ENCODE measurements around the gene GPATCH3.
A peak's percentile ranks its signal among the peaks of the same experiment; 100 is the strongest.
"Not testable (repeated sequence)": the region's sequence is repeated elsewhere in the genome, so short reads cannot be mapped to it uniquely, and the experiment has no call there.

Gene GPATCH3

GRCh38 chr1:26862781-26863684 is 37.2 kb downstream of the GPATCH3 start, which contains the start of gene SFN:
Gene SFN (plus strand): TSS chr1:26863149. CDS start chr1:26863213, 64 bp downstream.
- DNase-seq = peak; percentile 45

GRCh38 chr1:26861889-26862378 is 38.3 kb downstream of the GPATCH3 start:
- no peak for DNase-seq

GRCh38 chr1:26861286-26861701 is 39.0 kb downstream of the GPATCH3 start:
- no peak for DNase-seq

- no peak for DNase-seq
These were observed 41.2 kb downstream of the GPATCH3 start for GRCh38 chr1:26858891-26859640.

GRCh38 chr1:26858160-26858559 is 42.1 kb downstream of the GPATCH3 start:
- DNase-seq = no peak

GRCh38 chr1:26857473-26858060 is 42.7 kb downstream of the GPATCH3 start:
- no peak for DNase-seq

GRCh38 chr1:26856604-26857469 is 43.4 kb downstream of the GPATCH3 start:
- DNase-seq = no peak

GRCh38 chr1:26856181-26856580 is 44.1 kb downstream of the GPATCH3 start:
- no peak for DNase-seq

GRCh38 chr1:26855636-26856035 is 44.6 kb downstream of the GPATCH3 start:
- DNase-seq = no peak

- no peak for DNase-seq
These were observed 45.4 kb downstream of the GPATCH3 start for GRCh38 chr1:26854906-26855305.

GRCh38 chr1:26853600-26853999 is 46.7 kb downstream of the GPATCH3 start:
- no peak for DNase-seq

GRCh38 chr1:26853156-26853555 is 47.1 kb downstream of the GPATCH3 start:
- DNase-seq = peak; percentile 64

GRCh38 chr1:26852701-26853100 is 47.6 kb downstream of the GPATCH3 start:
- DNase-seq = no peak

- DNase-seq = no peak
These were observed 49.1 kb downstream of the GPATCH3 start for GRCh38 chr1:26851106-26851684.

- no peak for DNase-seq
These were observed 51.1 kb downstream of the GPATCH3 start for GRCh38 chr1:26848941-26849774.

GRCh38 chr1:26848499-26848898 is 51.8 kb downstream of the GPATCH3 start:
- no peak for DNase-seq

GRCh38 chr1:26847826-26848225 is 52.4 kb downstream of the GPATCH3 start:
- not testable (repeated sequence) for DNase-seq

GRCh38 chr1:26844424-26845196 is 55.7 kb downstream of the GPATCH3 start:
- DNase-seq = no peak

Data from central memory CD4-positive, alpha-beta T cell (primary cell).